Esophagus muscularis mucosa (tissue), 3 donors: ENCODE data around the gene PLXDC1.

Experiments
- POLR2A ChIP-seq: fragments of 450-650 bp; IDR thresholded peaks from one replicate; pipeline ENCODE4 v1.6.1; 2017; ENCODE audit warnings: antibody characterized with exemption, moderate library complexity, mild to moderate bottlenecking, low read depth
- POLR2AphosphoS5 ChIP-seq, 2 donors: sonication (generic); formaldehyde crosslinking; IDR thresholded peaks; one replicate each; pipeline ENCODE4 v1.6.1; 2017; ENCODE audit warnings: antibody characterized with exemption in 2 of 2
- TF ChIP-seq, protein P1 (sequence below), 3 experiments: fragments of 200-600 bp in 2 of 3; fragments of 450-650 bp in 1 of 3; sonication (generic) in 2 of 3; IDR thresholded peaks; one replicate each; pipeline ENCODE4 v1.5.1; 2017 to 2019; ENCODE audit warnings: antibody characterized with exemption in 3 of 3, mild to moderate bottlenecking in 2 of 3, moderate library complexity in 1 of 3

DNA sequence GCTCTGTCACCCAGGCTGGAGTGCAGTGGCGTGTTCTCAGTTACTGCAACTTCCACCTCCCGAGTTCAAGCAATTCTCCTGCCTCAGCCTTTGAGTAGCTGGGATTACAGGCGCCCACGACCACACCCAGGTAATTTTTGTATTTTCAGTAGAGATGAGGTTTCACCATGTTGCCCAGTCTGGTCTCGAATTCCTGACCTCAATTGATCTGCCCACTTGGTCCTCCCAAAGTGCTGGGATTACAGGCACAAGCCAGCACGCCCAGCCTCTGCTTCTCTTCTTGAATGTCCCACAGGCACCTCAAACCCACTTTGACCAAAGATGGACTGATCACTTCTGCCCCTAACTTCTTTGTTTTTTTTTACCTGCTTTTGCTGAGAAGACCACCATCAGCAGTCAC lies 19.1 kb upstream of the PLXDC1 start:
- TF ChIP-seq POLR2AphosphoS5 (IDR thresholded peaks at IDR 0.05) = no peak
- no peak for TF ChIP-seq POLR2A
- TF ChIP-seq, protein P1, sequence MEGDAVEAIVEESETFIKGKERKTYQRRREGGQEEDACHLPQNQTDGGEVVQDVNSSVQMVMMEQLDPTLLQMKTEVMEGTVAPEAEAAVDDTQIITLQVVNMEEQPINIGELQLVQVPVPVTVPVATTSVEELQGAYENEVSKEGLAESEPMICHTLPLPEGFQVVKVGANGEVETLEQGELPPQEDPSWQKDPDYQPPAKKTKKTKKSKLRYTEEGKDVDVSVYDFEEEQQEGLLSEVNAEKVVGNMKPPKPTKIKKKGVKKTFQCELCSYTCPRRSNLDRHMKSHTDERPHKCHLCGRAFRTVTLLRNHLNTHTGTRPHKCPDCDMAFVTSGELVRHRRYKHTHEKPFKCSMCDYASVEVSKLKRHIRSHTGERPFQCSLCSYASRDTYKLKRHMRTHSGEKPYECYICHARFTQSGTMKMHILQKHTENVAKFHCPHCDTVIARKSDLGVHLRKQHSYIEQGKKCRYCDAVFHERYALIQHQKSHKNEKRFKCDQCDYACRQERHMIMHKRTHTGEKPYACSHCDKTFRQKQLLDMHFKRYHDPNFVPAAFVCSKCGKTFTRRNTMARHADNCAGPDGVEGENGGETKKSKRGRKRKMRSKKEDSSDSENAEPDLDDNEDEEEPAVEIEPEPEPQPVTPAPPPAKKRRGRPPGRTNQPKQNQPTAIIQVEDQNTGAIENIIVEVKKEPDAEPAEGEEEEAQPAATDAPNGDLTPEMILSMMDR (IDR thresholded peaks at IDR 0.05) = no peak
